GM21360 (cell line): Measurements from ENCODE around the gene DOCK1.

Source experiments
- ATAC-seq: cut with Tn5 transposase; IDR thresholded peaks from one replicate; pipeline ENCODE4 v1.9.1; 2021; ENCODE audit warnings: mild to moderate bottlenecking, moderate library complexity; ENCODE audit not compliant: unreplicated experiment

The DOCK1 gene

GRCh38 chr10:127157506-127158200 is 252.4 kb downstream of the DOCK1 start:
- no peak for ATAC-seq

GRCh38 chr10:127158662-127159061 is 253.4 kb downstream of the DOCK1 start:
- ATAC-seq: no peak

GRCh38 chr10:127159648-127160245 is 254.5 kb downstream of the DOCK1 start:
- no peak for ATAC-seq

- no peak for ATAC-seq
Observed at GRCh38 chr10:127161482-127161881, 256.3 kb downstream of the DOCK1 start.

- ATAC-seq: no peak
Observed at GRCh38 chr10:127162841-127163240, 257.6 kb downstream of the DOCK1 start.

GRCh38 chr10:127168261-127168660 is 263.0 kb downstream of the DOCK1 start:
- no peak for ATAC-seq

- no peak for ATAC-seq
Observed at GRCh38 chr10:127174866-127175265, 269.6 kb downstream of the DOCK1 start.

- ATAC-seq: no peak
Observed at GRCh38 chr10:127175357-127176110, 270.3 kb downstream of the DOCK1 start.

- ATAC-seq: no peak
Observed at GRCh38 chr10:127176649-127177048, 271.4 kb downstream of the DOCK1 start.

GRCh38 chr10:127179612-127180250 is 274.5 kb downstream of the DOCK1 start:
- no peak for ATAC-seq

- ATAC-seq: no peak
Observed at GRCh38 chr10:127182161-127182560, 276.9 kb downstream of the DOCK1 start.

GRCh38 chr10:127184582-127184981 is 279.4 kb downstream of the DOCK1 start:
- ATAC-seq: no peak

GRCh38 chr10:127186813-127187212 is 281.6 kb downstream of the DOCK1 start:
- no peak for ATAC-seq

GRCh38 chr10:127189226-127189625 is 284.0 kb downstream of the DOCK1 start:
- no peak for ATAC-seq

GRCh38 chr10:127190427-127190826 is 285.2 kb downstream of the DOCK1 start:
- ATAC-seq: no peak

GRCh38 chr10:127193125-127193524 is 287.9 kb downstream of the DOCK1 start:
- ATAC-seq: no peak

GRCh38 chr10:127194111-127194510 is 288.9 kb downstream of the DOCK1 start:
- no peak for ATAC-seq

- ATAC-seq: no peak
Observed at GRCh38 chr10:127194599-127194998, 289.4 kb downstream of the DOCK1 start.

- ATAC-seq: no peak
Observed at GRCh38 chr10:127195041-127195506, 289.8 kb downstream of the DOCK1 start.

GRCh38 chr10:127195571-127196281 is 290.5 kb downstream of the DOCK1 start:
- ATAC-seq: no peak
